ENCODE results near the gene SLC48A1.

The SLC48A1 gene

GRCh38 chr12:47769234-47770085 is 3.6 kb upstream of the SLC48A1 start:
- no peak for ATAC-seq
- TF ChIP-seq GLIS3 (CRISPR knock-in tag; IDR thresholded peaks at IDR 0.05) (no peak), PPARA (CRISPR knock-in tag; IDR thresholded peaks at IDR 0.05; ENCODE audit: borderline replicate concordance) (no peak), TOX (CRISPR knock-in tag; IDR thresholded peaks at IDR 0.05; ENCODE audit: borderline replicate concordance) (no peak), CSRNP3 (CRISPR knock-in tag; IDR thresholded peaks at IDR 0.05) (no peak), ESRRG (CRISPR knock-in tag; IDR thresholded peaks at IDR 0.05) (no peak), PATZ1 (CRISPR knock-in tag; IDR thresholded peaks at IDR 0.05; ENCODE audit: borderline replicate concordance) (no peak), ZNF565 (CRISPR knock-in tag; conservative IDR thresholded peaks at IDR 0.05; ENCODE audit: low read depth) (no peak), SNAI2 (CRISPR knock-in tag; IDR thresholded peaks at IDR 0.05) (no peak), ZC3H10 (CRISPR knock-in tag; IDR thresholded peaks at IDR 0.05) (no peak), ZFP30 (CRISPR knock-in tag; IDR thresholded peaks at IDR 0.05) (no peak), ISL1 (CRISPR knock-in tag; IDR thresholded peaks at IDR 0.05) (no peak), CSDC2 (CRISPR knock-in tag; IDR thresholded peaks at IDR 0.05) (no peak), ZNF70 (CRISPR knock-in tag; IDR thresholded peaks at IDR 0.05) (no peak), TCF4 (CRISPR knock-in tag; IDR thresholded peaks at IDR 0.05; ENCODE audit: borderline replicate concordance) (no peak), OSR1 (CRISPR knock-in tag; IDR thresholded peaks at IDR 0.05) (no peak), ZFP3 (CRISPR knock-in tag; IDR thresholded peaks at IDR 0.05) (no peak)
- TF ChIP-seq, protein P1, sequence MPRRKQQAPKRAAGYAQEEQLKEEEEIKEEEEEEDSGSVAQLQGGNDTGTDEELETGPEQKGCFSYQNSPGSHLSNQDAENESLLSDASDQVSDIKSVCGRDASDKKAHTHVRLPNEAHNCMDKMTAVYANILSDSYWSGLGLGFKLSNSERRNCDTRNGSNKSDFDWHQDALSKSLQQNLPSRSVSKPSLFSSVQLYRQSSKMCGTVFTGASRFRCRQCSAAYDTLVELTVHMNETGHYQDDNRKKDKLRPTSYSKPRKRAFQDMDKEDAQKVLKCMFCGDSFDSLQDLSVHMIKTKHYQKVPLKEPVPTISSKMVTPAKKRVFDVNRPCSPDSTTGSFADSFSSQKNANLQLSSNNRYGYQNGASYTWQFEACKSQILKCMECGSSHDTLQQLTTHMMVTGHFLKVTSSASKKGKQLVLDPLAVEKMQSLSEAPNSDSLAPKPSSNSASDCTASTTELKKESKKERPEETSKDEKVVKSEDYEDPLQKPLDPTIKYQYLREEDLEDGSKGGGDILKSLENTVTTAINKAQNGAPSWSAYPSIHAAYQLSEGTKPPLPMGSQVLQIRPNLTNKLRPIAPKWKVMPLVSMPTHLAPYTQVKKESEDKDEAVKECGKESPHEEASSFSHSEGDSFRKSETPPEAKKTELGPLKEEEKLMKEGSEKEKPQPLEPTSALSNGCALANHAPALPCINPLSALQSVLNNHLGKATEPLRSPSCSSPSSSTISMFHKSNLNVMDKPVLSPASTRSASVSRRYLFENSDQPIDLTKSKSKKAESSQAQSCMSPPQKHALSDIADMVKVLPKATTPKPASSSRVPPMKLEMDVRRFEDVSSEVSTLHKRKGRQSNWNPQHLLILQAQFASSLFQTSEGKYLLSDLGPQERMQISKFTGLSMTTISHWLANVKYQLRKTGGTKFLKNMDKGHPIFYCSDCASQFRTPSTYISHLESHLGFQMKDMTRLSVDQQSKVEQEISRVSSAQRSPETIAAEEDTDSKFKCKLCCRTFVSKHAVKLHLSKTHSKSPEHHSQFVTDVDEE (CRISPR knock-in tag; IDR thresholded peaks at IDR 0.05): no peak
- TF ChIP-seq, protein P2, sequence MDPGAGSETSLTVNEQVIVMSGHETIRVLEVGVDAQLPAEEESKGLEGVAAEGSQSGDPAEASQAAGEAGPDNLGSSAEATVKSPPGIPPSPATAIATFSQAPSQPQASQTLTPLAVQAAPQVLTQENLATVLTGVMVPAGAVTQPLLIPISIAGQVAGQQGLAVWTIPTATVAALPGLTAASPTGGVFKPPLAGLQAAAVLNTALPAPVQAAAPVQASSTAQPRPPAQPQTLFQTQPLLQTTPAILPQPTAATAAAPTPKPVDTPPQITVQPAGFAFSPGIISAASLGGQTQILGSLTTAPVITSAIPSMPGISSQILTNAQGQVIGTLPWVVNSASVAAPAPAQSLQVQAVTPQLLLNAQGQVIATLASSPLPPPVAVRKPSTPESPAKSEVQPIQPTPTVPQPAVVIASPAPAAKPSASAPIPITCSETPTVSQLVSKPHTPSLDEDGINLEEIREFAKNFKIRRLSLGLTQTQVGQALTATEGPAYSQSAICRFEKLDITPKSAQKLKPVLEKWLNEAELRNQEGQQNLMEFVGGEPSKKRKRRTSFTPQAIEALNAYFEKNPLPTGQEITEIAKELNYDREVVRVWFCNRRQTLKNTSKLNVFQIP (CRISPR knock-in tag; IDR thresholded peaks at IDR 0.05; ENCODE audit: borderline replicate concordance, low read depth): no peak
- TF ChIP-seq, protein P3, sequence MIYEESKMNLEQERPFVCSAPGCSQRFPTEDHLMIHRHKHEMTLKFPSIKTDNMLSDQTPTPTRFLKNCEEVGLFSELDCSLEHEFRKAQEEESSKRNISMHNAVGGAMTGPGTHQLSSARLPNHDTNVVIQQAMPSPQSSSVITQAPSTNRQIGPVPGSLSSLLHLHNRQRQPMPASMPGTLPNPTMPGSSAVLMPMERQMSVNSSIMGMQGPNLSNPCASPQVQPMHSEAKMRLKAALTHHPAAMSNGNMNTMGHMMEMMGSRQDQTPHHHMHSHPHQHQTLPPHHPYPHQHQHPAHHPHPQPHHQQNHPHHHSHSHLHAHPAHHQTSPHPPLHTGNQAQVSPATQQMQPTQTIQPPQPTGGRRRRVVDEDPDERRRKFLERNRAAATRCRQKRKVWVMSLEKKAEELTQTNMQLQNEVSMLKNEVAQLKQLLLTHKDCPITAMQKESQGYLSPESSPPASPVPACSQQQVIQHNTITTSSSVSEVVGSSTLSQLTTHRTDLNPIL (CRISPR knock-in tag; IDR thresholded peaks at IDR 0.05; ENCODE audit: low read depth): no peak

- no peak for ATAC-seq
- TF ChIP-seq ZC3H10 (CRISPR knock-in tag; IDR thresholded peaks at IDR 0.05): no peak
- TF ChIP-seq PATZ1 (CRISPR knock-in tag; IDR thresholded peaks at IDR 0.05; ENCODE audit: borderline replicate concordance): no peak
- TF ChIP-seq ARNTL (CRISPR knock-in tag; IDR thresholded peaks at IDR 0.05; ENCODE audit: borderline replicate concordance, low read depth): no peak
- TF ChIP-seq RARB (CRISPR knock-in tag; IDR thresholded peaks at IDR 0.05): no peak
- TF ChIP-seq, protein P2 (CRISPR knock-in tag; IDR thresholded peaks at IDR 0.05; ENCODE audit: borderline replicate concordance, low read depth): no peak
- no peak for TF ChIP-seq ZFP30 (CRISPR knock-in tag; IDR thresholded peaks at IDR 0.05)
- TF ChIP-seq PPARA (CRISPR knock-in tag; IDR thresholded peaks at IDR 0.05; ENCODE audit: borderline replicate concordance): no peak
- TF ChIP-seq ISL1 (CRISPR knock-in tag; IDR thresholded peaks at IDR 0.05): no peak
- no peak for TF ChIP-seq ZNF70 (CRISPR knock-in tag; IDR thresholded peaks at IDR 0.05)
- TF ChIP-seq TOX (CRISPR knock-in tag; IDR thresholded peaks at IDR 0.05; ENCODE audit: borderline replicate concordance): no peak
- TF ChIP-seq, protein P1 (CRISPR knock-in tag; IDR thresholded peaks at IDR 0.05): no peak
- TF ChIP-seq SNAI2 (CRISPR knock-in tag; IDR thresholded peaks at IDR 0.05): no peak
- TF ChIP-seq CSDC2 (CRISPR knock-in tag; IDR thresholded peaks at IDR 0.05): no peak
These were observed 2.8 kb upstream of the SLC48A1 start for GRCh38 chr12:47770086-47770726.

Measured in SK-N-SH treated with all-trans-retinoic acid at 6 μM for 48 hours (cell line).